ENCODE data around the gene ZFAND3. TPM values are rescaled to one million over a fixed set of nuclear protein-coding genes. Genes with fewer than 3 reads are reported as not detected.

The ZFAND3 gene
- polyA plus RNA-seq, 1 experiment, result 15.5 TPM

GRCh38 chr6:37809197-37809543, 10.4 kb upstream of the ZFAND3 start:
- DNase-seq (ENCODE audit: low read depth, low spot score), result no peak
- no peak overlapping the region for H3K27ac ChIP-seq (ENCODE audit: low read depth, low read length)
- no peak for TF ChIP-seq CTCF (IDR thresholded peaks at IDR 0.05; ENCODE audit: low read depth, low read length)
- CTCF ChIA-PET, result interaction anchor here (0.7 kb wide), 1 partner anchor 668 kb away, joined by 3 read pairs; no protein-coding TSS in a partner anchor
- POLR2A ChIA-PET, result interaction anchor here (0.6 kb wide), 1 partner anchor 104 kb away, joined by 3 read pairs; no protein-coding TSS in a partner anchor
- H3K27me3 ChIP-seq (ENCODE audit: control insufficient read depth, insufficient read depth, low read length), result peaks cover 3% of the 10 kb centered on the region
- no peak overlapping the region for H3K4me3 ChIP-seq (ENCODE audit: low read depth, low read length)
- no peaks in the 10 kb centered on the region; the same call in 1 of the 2 replicates for H3K9me3 ChIP-seq (ENCODE audit: control insufficient read depth, insufficient read depth, low read length)

- DNase-seq (ENCODE audit: low read depth, low spot score), result no peak
- TF ChIP-seq CTCF (IDR thresholded peaks at IDR 0.05; ENCODE audit: low read depth, low read length), result no peak
- ChIA-PET CTCF (interaction anchor here (0.6 to 1.8 kb wide), 2 partner anchors 22 to 47 kb away, joined by 3 to 9 read pairs; no protein-coding TSS in a partner anchor), POLR2A (no interaction called here)
- Histone ChIP-seq H3K9me3 (ENCODE audit: control insufficient read depth, insufficient read depth, low read length) (no peaks in the 10 kb centered on the region; the same call in 1 of the 2 replicates), H3K27ac (ENCODE audit: low read depth, low read length) (no peak overlapping the region), H3K4me3 (ENCODE audit: low read depth, low read length) (no peak overlapping the region), H3K27me3 (ENCODE audit: control insufficient read depth, insufficient read depth, low read length) (peaks cover 3% of the 10 kb centered on the region)
These were observed 6.7 kb upstream of the ZFAND3 start for GRCh38 chr6:37812841-37813240.

- ChIA-PET CTCF (no interaction called here), POLR2A (no interaction called here)
- H3K27me3 ChIP-seq (ENCODE audit: control insufficient read depth, insufficient read depth, low read length), result peaks cover 3% of the 10 kb centered on the region
- no peak overlapping the region for H3K4me3 ChIP-seq (ENCODE audit: low read depth, low read length)
- H3K9me3 ChIP-seq (ENCODE audit: control insufficient read depth, insufficient read depth, low read length), result no peaks in the 10 kb centered on the region; the same call in none of the 2 replicates
- H3K27ac ChIP-seq (ENCODE audit: low read depth, low read length), result no peak overlapping the region
- DNase-seq (ENCODE audit: low read depth, low spot score), result no peak
- TF ChIP-seq CTCF (IDR thresholded peaks at IDR 0.05; ENCODE audit: low read depth, low read length), result no peak
These were observed 5.2 kb upstream of the ZFAND3 start for GRCh38 chr6:37814374-37814773.

GRCh38 chr6:37816599-37817375, 2.7 kb upstream of the ZFAND3 start:
- no peak overlapping the region for H3K4me3 ChIP-seq (ENCODE audit: low read depth, low read length)
- no peaks in the 10 kb centered on the region; the same call in none of the 2 replicates for H3K9me3 ChIP-seq (ENCODE audit: control insufficient read depth, insufficient read depth, low read length)
- no peak for DNase-seq (ENCODE audit: low read depth, low spot score)
- CTCF ChIA-PET, result interaction anchor here (2.0 kb wide), 1 partner anchor 26 kb away, joined by 11 read pairs; no protein-coding TSS in a partner anchor
- POLR2A ChIA-PET, result no interaction called here
- no peak overlapping the region for H3K27ac ChIP-seq (ENCODE audit: low read depth, low read length)
- peaks cover 3% of the 10 kb centered on the region for H3K27me3 ChIP-seq (ENCODE audit: control insufficient read depth, insufficient read depth, low read length)
- TF ChIP-seq CTCF (IDR thresholded peaks at IDR 0.05; ENCODE audit: low read depth, low read length), result no peak

Data from AG04450 (cell line).